ENCODE results near the gene NUDT10. TPM values are rescaled to one million over a fixed set of nuclear protein-coding genes. Genes with fewer than 3 reads are reported as not detected.
"Not testable (repeated sequence)": the region's sequence is repeated elsewhere in the genome, so short reads cannot be mapped to it uniquely, and the experiment has no call there.

Gene NUDT10
- 2.5 TPM for total RNA-seq

GRCh38 chrX:51332188-51332942, at the start of gene NUDT10:
Gene NUDT10 (plus strand): TSS chrX:51332822. CDS start chrX:51332966, 144 bp downstream.
- intact Hi-C loops (cut with DNase I): no loop called here
- DNase-seq (ENCODE audit: low spot score) (peak; percentile 75), ATAC-seq (peak; percentile 89)

GRCh38 chrX:51292421-51292820, 40.2 kb upstream of the NUDT10 start:
- intact Hi-C loops (cut with DNase I): no loop called here
- DNase-seq (ENCODE audit: low spot score) (no peak), ATAC-seq (no peak)

- ATAC-seq: no peak
- intact Hi-C loops (cut with DNase I): no loop called here
Measured at GRCh38 chrX:51296138-51296537, 36.5 kb upstream of the NUDT10 start.

GRCh38 chrX:51316271-51316670, 16.4 kb upstream of the NUDT10 start:
- ATAC-seq (no peak), DNase-seq (ENCODE audit: low spot score) (no peak)
- intact Hi-C loops (cut with DNase I): no loop called here

More at GRCh38 chrX:51296138-51296537, 36.5 kb upstream of the NUDT10 start:
- no peak for DNase-seq (ENCODE audit: low spot score)

- intact Hi-C loops (cut with DNase I); DNase-seq (ENCODE audit: low spot score): not testable (repeated sequence)
- ATAC-seq: peak; percentile 49
Measured at GRCh38 chrX:51332943-51333785, 542 bp downstream of the NUDT10 start.

- ATAC-seq (no peak), DNase-seq (ENCODE audit: low spot score) (no peak)
- intact Hi-C loops (cut with DNase I): no loop called here
Measured at GRCh38 chrX:51334276-51334675, 1.7 kb downstream of the NUDT10 start.

- intact Hi-C loops (cut with DNase I): no loop called here
- ATAC-seq: peak; percentile 40
- DNase-seq (ENCODE audit: low spot score): no peak
Measured at GRCh38 chrX:51336584-51336983, 4.0 kb downstream of the NUDT10 start.

- DNase-seq (ENCODE audit: low spot score): no peak
- ATAC-seq: no peak
- intact Hi-C loops (cut with DNase I): no loop called here
Measured at GRCh38 chrX:51361251-51361650, 28.6 kb downstream of the NUDT10 start.

GRCh38 chrX:51376672-51377071, 44.0 kb downstream of the NUDT10 start:
- DNase-seq (ENCODE audit: low spot score) (no peak), ATAC-seq (no peak)
- intact Hi-C loops (cut with DNase I): no loop called here

Other genes with a start within 250 kb of the NUDT10 start
- 1.9 TPM for gene NUDT11, start 163.8 kb downstream of the NUDT10 start, total RNA-seq